ENCODE measurements around the gene FMC1. TPM values are rescaled to one million over a fixed set of nuclear protein-coding genes. Genes with fewer than 3 reads are reported as not detected.
"Not testable (repeated sequence)": the region's sequence is repeated elsewhere in the genome, so short reads cannot be mapped to it uniquely, and the experiment has no call there.

Gene FMC1
- total RNA-seq, 4 donors from 2014 or later = 0.91 to 12.6 (median 4.4) TPM

GRCh38 chr7:139332697-139333359, 8.3 kb upstream of the FMC1 start:
- H3K9me3 ChIP-seq = no peaks in the 10 kb centered on the region
- no peaks in the 10 kb centered on the region for H3K27me3 ChIP-seq
- no peaks in the 10 kb centered on the region for H3K36me3 ChIP-seq
- 63 to 73% methylated on average over 5 of the region's 5 CpGs for WGBS, 2 donors
- TF ChIP-seq POLR2A (IDR thresholded peaks at IDR 0.05) (no peak), CTCF (IDR thresholded peaks at IDR 0.05) (no peak)
- intact Hi-C loops (cut with DNase I) = no loop called here
- no peaks in the 10 kb centered on the region for H3K4me1 ChIP-seq
- H3K27ac ChIP-seq = no peak overlapping the region
- no peak for DNase-seq
- H3K4me3 ChIP-seq = no peak overlapping the region

GRCh38 chr7:139333443-139333842, 7.7 kb upstream of the FMC1 start:
- H3K9me3 ChIP-seq; H3K36me3 ChIP-seq; DNase-seq; H3K4me1 ChIP-seq; H3K27me3 ChIP-seq; intact Hi-C loops (cut with DNase I); H3K4me3 ChIP-seq; H3K27ac ChIP-seq: not testable (repeated sequence)
- 93 to 97% methylated on average over 5 to 13 of the region's 13 CpGs for WGBS, 2 donors

- Histone ChIP-seq H3K4me1 (peaks cover 0 to 1% (median 0%) of the 10 kb centered on the region in 3 donors), H3K36me3 (no peaks in the 10 kb centered on the region), H3K27me3 (no peaks in the 10 kb centered on the region), H3K9me3 (no peaks in the 10 kb centered on the region), H3K4me3 (no peak overlapping the region), H3K27ac (no peak overlapping the region)
- WGBS, 2 donors = 84 to 86% methylated on average over 4 of the region's 4 CpGs
- intact Hi-C loops (cut with DNase I) = no loop called here
- TF ChIP-seq CTCF (IDR thresholded peaks at IDR 0.05) (no peak), POLR2A (IDR thresholded peaks at IDR 0.05) (no peak)
- DNase-seq = no peak
Observed at GRCh38 chr7:139334399-139335150, 6.6 kb upstream of the FMC1 start.

- intact Hi-C loops (cut with DNase I) = no loop called here
- H3K4me3 ChIP-seq = no peak overlapping the region
- 83 to 100% methylated on average over 2 of the region's 2 CpGs for WGBS, 2 donors
Observed at GRCh38 chr7:139339025-139339424, 2.1 kb upstream of the FMC1 start.

GRCh38 chr7:139339698-139340036, 1.5 kb upstream of the FMC1 start:
- Histone ChIP-seq H3K9me3 (peaks cover 0 to 4% (median 0%) of the 10 kb centered on the region in 3 donors), H3K4me3 (peak overlapping the region; percentile 57 to 100 (median 83)), H3K4me1 (peaks cover 6 to 25% (median 6%) of the 10 kb centered on the region in 3 donors), H3K27me3 (no peaks in the 10 kb centered on the region), H3K36me3 (no peaks in the 10 kb centered on the region), H3K27ac (peak overlapping the region; percentile 93 to 100 (median 100))
- WGBS, 2 donors = 83 to 87% methylated on average over 10 to 13 of the region's 13 CpGs
- intact Hi-C loops (cut with DNase I) = no loop called here
- TF ChIP-seq CTCF (IDR thresholded peaks at IDR 0.05) (no peak), POLR2A (IDR thresholded peaks at IDR 0.05) (no peak)
- DNase-seq = no peak

More at GRCh38 chr7:139339025-139339424, 2.1 kb upstream of the FMC1 start:
- peaks cover 6 to 25% (median 6%) of the 10 kb centered on the region in 3 donors for H3K4me1 ChIP-seq
- H3K27ac ChIP-seq = peak overlapping the region in 1 of 4 donors; percentile 100
- H3K27me3 ChIP-seq = no peaks in the 10 kb centered on the region
- no peak for DNase-seq
- H3K36me3 ChIP-seq = no peaks in the 10 kb centered on the region
- peaks cover 0 to 4% (median 0%) of the 10 kb centered on the region in 3 donors for H3K9me3 ChIP-seq
- no peak for TF ChIP-seq CTCF (IDR thresholded peaks at IDR 0.05)
- no peak for TF ChIP-seq POLR2A (IDR thresholded peaks at IDR 0.05)
